Stimulated activated CD4-positive, alpha-beta T cell treated with anti-CD3 and anti-CD28 coated beads, Interleukin-1b, Interleukin-23, amount 100 ng/mL, for 24 hours (primary cell): ENCODE measurements around the gene KIAA0408.
"Not testable (repeated sequence)": the region's sequence is repeated elsewhere in the genome, so short reads cannot be mapped to it uniquely, and the experiment has no call there.

Experiments used
- DNase-seq, 4 experiments: peaks; one replicate each; pipeline ENCODE4 v3.0.0-alpha.2; 2020; ENCODE audit warnings: low read depth in 4 of 4, low spot score in 1 of 4

KIAA0408 gene

DNA sequence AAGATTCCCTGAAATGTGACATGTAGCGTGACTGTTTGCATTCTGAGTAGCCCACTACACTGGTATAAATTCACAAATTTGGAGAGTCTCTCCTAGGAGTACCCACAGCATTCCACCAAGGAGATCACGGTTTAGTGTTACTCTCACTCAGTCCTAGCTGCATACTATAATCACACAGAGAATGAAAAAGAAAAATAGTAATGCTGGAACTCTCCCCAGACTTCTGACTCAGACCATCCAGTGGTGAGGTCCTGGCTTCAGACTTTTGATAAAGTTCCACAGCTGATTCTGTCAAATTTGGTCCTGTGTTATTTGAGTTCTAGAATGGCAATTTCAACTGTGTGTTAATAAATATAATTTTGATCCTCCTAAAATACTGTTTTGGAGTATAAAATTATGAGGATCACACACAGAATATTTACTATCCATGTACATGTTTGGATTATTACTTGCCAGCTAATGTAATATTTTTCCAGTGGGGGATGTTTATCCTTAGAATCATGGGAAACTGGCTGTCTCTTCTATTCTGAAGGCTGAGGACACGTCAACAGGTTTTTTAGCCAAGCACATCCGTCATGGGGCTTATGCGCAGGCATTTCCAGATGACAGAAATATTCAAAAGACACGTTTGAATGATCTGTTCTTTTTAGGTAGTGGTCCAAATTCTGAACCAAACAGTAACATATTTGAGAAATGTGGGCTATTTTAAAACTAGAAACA, 5.1 kb upstream of the KIAA0408 start:
- no peak for DNase-seq

DNA sequence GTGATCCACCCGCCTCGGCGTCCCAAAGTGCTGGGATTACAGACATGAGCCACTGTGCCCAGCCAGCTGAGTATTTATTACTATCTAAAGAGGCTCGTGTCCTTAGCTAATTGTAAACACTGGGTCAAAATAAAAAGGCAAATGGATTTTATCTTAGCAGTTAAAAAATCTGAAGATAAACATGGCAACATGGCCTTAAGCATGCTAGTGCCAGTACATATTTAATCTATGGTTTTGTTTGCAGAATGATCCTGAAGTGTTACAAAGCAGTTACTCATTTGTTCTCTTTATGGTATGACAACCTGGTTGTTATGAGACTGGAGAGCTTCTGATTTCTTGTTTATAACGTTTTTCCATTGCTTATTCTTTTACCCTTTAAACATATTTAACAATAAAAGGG, 3.9 kb upstream of the KIAA0408 start:
- DNase-seq, result no peak

DNA sequence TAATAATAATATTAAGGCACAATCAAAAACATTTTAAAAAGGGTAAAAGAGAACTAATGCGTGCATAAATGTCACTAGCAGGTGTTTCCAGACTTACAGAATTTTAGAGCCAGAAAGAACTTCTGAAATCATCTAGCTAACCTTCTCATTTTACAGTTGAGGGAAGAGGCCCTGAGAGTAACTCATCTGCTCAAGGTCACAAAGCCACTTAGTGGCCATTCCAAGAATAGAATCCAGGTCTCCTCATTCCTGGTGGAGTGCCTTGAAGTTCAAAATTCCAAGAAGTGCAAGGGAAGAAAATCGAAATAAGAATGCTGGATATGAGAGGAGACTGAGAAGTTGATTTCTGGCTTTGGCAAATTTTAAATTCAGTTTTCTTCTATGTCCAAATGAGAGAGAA, 3.2 kb upstream of the KIAA0408 start:
- no peak for DNase-seq

DNA sequence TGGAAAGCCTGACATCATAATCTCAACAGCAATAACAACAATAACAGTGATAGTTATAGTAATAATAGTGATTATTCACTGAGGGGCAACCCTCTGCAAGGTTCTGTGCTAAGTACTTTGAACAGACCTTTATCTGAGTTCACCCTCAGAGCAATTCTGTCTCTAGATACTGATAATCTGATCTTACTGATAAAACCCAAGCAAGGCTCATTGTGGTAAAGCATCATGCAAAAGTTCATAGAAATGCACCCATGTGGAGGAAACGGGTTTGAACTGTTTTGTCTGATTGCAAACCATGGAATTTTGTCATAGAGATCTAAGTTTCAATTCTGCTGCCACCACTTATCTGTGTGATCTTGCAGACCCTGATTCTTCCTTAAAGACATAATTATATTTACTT, 1.3 kb upstream of the KIAA0408 start:
- no peak for DNase-seq

DNA sequence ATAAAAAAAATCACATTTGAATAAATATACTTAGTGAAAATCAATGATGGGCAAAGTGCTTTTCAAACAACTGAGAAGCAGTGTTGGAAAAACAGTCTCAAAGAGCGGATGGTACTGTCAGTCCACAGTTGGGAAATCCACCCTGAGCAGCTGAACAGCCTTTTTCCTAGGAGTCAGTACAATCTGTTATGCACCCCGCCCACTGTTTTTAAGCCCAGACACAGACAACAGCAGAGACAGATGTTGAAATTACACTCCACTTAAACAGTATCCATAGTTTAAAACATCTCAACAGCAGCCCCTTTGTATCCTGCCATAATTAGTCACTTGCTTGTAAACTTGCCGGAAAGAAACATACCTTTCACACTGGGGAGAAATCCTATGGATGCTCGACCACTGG, 372 bp downstream of the KIAA0408 start:
- no peak for DNase-seq

DNA sequence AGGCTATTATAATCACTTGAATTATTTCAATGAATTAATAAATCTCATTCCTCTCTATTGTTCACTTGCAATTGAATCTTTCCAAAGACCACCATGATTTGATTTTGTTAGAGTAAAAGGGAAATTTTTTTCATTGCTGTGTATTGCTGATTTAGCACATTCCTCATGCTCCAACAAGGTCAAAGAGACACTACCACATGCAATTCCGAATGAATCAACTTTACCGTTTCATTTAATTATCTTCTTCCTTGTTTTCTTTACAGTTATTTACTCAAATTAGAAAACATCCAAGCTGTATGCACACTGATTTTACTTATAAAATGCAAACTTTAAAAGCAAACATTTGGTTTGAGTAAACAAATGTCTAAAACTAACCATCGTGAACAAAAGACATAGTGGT, 967 bp downstream of the KIAA0408 start:
- DNase-seq, result no peak

DNA sequence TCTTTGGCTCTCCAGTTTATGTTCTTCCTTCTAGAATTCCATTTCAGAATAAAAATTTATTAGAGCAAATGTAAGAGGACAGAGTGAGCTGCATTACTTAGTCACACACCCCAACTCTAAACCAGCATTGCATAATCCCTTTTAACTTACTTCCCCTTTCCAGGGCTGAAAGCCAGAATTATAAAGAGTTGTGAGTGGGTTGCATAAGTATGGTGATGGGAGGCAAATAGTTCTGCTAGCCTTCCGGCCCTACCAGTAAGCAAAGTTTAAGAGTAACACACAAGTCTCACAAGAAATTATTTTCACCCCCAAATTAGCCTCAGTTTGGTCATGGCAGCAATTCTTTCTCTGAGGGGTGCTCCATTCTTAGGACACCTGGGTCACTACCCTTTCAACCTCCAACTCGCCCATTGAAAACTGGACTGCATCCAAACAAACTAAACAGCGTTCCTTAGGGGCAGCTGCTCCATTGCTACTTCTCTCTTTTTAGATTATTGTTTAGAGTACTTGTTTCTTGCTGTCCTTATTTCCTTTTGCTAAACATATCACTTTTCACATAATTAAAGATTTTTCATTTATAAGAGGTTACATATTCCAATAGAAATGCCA, 1.6 kb downstream of the KIAA0408 start:
- DNase-seq, result no peak

DNA sequence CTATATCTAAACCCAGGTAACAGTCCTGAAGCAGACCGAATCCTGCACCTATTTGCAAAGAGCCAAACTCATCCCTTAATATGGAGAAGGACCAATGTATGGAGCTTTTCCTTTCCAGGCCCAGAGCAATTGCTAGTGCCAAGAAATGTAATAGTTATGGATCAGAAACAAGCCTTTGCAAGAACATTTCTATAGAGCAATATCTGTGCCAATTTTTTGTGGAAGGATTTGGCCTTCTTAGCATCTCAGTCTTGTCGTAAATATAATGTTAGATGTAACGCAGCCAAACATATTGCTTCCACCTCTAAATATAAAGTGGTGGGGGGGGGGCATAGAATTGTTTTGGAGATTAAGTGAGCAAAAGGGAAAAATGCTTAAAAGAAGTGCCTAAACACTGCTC, 2.7 kb downstream of the KIAA0408 start:
- DNase-seq, result no peak

DNA sequence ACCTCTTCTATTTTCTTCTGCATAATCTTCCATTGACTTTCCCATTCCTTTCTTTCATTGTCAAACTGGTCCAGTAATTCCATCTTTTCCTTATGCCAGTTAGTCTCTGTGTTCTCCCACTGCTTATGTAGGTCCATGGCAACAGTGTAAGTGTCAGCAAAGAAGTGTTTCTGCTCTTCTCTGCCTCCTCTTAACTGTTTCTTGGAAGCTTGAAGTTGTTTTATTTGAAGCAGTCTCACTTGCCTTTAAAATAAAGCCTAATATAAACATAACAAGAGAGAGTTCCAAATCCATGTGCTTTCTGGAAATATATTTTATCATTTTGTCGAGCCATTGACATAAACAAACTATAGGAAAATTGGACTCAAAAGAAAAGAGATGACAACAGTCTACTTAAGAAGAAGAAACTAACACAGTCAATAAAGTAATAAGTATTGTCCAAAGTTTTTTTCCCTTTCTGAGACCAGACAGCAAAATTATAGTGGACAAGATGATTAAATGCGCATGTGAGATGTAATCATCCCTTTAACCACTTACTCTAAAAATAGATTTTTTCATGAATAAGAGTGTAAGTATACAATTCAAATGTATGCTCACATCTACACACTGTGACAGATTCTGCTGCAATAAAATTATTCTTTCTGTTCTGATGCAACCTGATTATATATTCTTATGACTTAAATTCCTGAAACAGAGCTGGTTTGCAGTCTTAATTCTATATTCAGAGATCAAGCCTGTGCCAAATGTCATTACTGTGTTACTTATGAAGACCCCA, 5.2 kb downstream of the KIAA0408 start:
- DNase-seq, result no peak

DNA sequence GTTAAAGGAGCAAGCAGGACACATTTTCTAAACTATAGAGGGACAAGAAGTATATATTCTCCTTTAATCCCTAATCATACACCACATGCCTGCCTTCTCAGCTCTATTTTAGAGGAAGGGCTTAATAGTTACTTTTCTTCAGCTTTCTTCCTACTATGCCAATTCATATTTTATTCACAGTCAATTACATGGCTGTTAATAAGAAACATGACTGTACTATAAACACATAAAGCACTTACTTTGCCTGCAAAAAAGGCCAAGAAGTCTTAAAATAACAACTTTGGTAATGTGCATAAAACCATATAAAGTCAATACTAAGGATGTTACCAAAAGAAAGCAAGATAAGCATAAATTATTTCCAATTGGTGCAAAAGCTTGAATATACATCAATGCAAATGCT, 6.4 kb downstream of the KIAA0408 start:
- DNase-seq, result no peak

DNA sequence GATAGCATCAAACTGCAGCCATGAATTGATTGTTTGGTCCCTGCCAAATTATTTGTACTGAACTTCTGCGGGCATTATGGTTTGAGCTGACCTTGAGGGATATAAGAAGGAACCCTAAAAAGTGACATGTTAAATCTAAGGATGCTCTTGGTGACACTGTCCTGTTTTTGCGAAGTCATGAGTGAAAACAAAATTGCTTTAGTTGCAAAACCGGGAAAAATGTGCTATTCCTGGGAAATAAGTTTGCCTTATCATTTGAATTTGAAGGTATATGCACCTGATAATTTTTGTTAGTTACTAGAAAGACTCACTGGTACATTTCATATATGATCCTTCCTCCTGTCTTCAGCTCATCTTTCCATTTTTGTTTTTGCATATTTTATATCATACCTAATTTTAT, 7.8 kb downstream of the KIAA0408 start:
- DNase-seq, result no peak

DNA sequence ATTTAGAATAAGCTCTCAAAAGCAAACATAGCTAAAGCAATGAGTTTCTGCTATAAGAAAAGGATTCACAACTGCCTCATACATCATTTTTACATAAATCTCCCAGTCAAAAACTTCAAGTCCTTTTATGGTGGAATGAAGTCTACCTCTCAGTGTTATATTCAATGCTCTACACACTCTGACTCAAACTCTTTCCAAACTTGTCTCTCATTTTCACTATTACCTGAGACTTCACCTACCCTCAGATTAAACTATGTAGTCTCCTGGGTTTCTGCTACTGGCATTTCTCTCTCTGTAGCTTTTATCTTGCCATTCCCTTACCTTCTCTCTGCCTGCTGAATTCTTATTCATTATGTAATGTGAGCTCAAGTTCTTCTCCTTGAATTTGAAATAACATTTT, 11.4 kb downstream of the KIAA0408 start:
- DNase-seq, result no peak

DNA sequence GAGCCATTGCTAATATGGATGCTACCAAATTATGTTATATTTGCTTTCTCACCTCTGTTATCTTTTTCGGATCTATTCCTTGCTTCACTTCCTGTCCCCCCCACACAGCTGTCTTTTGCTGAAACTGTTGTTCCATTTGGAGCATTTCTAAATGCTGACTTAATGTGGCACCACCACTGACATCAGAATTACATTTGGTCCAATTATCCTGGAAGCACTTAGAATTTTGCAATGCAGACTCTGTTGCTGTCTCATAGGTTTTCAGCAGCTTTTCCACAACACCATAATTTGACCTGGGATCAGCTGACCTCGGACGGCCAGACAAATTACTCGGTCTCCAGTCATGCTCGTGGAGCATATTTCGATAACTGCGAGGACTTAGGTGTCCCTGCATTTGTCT, 12.8 kb downstream of the KIAA0408 start:
- DNase-seq, result no peak

DNA sequence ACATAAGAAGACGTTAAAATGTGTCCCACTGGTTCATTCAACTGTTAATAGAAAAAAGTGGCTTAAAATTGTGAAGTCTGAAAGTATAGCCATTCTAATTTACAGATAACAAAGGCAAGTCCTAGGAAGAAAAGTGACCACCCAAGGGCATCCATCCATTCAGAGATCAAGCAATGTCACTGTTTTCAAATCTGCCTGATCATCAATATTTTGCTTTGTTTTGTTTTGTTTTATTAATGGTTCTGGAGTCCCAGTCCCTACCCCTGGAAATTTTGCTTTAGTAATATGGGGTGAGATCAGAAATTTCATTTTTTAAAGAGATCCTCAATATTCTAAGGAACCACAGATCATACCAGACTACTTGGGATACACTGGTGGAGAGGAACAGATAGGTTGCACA, 17.3 kb downstream of the KIAA0408 start:
- DNase-seq, result no peak

DNA sequence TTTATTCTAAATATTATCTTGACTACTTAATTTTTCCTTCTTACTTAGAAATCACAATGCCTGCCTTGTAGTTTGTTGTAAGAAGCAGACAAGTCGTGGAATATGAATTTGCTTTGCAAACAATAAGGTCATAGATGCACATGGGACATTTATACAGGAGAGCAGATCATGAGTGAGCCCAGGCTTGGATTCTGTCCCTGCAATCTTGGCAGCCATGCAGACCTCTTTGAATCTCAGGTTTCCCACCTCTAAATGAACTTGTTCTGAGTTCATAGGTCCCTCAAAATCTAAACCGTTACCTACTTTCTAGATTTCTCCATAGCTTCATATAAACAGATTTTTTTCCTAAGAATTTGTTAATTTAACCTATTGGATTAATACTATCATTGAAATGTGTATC, 19.5 kb downstream of the KIAA0408 start:
- DNase-seq, result no peak

DNA sequence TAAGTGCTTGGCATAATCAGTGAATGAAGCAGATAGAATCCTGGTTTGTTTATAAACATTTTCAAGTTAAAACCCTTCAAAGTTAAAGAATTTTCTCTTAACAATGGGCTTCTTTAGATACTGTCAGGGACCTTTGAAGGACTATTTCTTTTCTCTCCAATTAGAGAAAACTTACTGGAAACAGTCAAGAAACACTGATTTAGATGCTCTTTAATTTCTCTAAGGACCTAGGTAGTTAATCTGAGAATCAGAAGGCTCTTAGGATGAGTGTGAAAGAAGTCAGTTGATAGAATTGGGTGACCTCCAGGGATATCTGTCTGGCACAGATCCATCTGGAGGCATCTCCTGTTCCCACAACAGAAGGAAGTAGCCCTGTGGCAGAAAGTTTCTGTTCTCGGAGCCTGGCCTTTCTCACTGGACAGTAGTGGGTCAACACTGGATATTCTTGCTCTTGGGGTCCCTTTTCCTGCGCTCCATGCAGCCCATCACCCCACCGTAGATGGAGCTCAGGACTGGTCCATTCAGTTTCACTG, 22.5 kb downstream of the KIAA0408 start:
- DNase-seq, result no peak

DNA sequence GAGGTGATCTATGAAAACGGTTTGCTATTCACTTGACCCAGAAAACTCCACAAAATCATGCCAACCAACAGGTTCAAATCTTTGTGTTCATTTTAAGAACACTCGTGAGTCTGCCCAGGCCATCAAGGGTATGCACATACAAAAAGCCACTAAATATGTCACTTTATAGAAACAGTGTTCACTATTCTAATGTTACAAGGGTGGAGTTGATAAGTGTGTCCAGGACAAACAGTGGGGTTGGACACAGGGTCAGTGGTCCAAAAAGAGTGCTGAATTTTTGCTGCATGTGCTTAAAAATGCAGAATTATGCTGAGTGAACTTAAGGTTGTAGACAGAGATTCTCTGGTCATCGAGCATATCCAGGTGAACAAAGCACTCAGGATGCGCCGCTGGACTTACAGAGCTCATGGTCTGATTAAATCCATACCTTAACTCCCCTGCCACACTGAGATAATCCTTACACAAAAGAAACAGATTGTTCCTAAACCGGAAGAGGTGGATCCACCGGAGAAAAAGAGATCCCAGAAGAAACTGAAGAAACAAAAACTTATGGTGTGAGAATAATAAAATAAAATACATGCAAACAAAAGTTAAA, 23.5 kb downstream of the KIAA0408 start:
- DNase-seq, result no peak

DNA sequence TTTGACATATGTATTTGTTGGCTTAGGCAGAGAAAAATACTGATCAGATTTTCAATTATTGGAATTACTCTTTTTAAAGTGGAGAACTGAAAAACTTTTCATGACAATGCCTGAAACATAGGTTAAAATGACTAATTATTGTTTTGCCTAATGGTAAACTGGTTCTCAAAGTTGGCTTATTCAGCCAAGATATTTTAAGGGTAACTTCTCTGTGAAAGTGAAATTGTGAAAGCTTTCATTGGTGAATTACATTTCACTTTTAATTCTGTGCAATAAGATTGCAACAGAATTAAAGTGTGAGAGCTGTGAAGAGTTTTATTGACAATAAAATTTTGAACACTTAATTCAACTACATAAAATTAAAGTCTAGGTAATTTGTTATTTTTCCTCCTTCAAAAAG, 24.5 kb downstream of the KIAA0408 start:
- no peak for DNase-seq

DNA sequence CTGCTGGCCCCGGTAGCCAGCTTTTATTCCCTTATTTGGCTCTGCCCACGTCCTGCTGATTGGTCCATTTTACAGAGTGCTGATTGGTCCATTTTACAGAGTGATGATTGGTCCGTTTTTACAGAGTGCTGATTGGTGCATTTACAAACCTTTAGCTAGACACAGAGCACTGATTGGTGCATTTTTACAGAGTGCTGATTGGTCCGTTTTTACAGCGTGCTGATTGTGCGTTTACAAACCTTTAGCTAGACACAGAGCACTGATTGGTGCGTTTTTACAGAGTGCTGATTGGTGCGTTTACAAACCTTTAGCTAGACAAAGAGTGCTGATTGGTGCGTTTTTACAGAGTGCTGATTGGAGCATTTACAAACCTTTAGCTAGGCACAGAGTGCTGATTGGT, 30.6 kb downstream of the KIAA0408 start:
- not testable (repeated sequence) for DNase-seq

DNA sequence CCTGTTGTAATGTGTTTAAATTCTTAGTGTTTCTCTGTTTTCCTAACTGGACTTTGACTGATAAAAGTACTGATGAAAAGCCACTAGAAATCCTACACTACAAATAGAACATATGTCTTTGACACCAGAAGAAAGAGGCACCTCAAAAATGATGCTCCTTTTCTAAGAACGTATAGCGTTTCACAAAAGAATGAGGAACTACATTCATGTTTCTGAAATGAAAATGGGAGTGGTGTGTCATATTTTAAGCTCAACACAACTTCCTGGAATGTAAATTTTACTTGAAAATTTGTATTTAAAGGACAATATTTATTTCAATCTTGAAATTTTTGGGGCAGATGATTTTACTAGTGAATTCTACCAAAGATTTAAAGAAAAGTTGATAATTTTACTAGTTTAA, 35.3 kb downstream of the KIAA0408 start:
- DNase-seq, result no peak

DNA sequence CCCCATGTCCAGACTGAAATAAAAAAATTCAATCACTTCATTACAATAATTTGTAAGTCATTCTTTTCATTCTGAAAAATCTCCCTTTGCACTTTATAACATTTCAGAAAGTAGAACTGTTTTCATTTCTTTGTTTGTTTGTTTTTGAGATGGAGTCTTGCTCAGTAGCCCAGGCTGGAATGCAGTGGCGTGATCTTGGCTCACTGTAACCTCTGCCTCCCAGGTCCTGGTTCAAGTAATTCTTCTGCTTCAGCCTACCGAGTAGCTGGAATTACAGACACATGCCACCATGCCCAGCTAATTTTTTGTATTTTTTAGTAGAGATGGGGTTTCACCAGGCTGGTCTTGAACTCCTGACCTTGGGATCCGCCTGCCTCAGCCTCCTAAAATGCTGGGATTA, 38.0 kb downstream of the KIAA0408 start:
- not testable (repeated sequence) for DNase-seq

DNA sequence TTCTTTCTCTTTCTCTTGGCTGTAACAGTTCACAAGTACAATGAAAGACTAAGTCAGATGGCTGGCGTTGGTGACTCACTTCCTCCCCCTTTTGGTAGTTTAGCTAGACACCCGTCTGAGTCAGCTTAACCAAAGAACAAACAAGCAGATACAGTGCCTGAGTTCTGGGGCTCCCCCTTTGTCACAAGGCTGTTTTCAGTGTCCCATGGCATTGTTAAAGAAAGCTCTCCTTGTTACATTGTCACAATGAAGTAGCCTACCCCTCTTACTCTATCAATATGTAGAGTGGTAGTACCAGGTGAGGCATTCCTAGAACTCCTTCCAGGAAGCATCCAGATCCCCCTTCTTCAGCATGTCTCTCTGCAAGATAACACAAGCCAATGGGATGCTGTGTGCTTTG, 38.6 kb downstream of the KIAA0408 start:
- peak; percentile 24 to 64 (median 54) for DNase-seq
